HG02642 (cell line): ENCODE data around the gene MGAT4A.
"Not testable (repeated sequence)": the region's sequence is repeated elsewhere in the genome, so short reads cannot be mapped to it uniquely, and the experiment has no call there.

Experiments
- ATAC-seq: cut with Tn5 transposase; IDR thresholded peaks from one replicate; pipeline ENCODE4 v1.9.1; 2021; ENCODE audit warnings: mild to moderate bottlenecking; ENCODE audit not compliant: unreplicated experiment, poor library complexity

Gene MGAT4A

DNA sequence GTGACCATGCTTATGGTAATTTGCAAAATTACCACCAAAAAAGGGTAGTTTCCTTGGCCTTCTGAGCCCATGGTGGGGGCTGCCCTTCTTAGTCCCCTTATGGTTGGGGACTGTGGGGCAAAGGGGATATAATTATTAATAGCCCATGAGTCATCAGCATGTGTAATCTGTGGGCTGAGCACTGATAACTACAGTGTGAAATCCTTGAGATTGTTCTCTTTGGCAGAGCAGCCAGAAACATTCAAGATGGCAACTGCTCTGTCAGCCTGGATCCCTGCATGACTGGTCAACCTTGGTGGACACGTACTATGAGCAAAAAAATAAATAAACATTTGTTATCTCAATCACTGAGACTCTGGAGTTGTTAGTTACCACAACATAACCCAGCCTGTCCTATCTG lies 61.3 kb downstream of the MGAT4A start:
- ATAC-seq = no peak

DNA sequence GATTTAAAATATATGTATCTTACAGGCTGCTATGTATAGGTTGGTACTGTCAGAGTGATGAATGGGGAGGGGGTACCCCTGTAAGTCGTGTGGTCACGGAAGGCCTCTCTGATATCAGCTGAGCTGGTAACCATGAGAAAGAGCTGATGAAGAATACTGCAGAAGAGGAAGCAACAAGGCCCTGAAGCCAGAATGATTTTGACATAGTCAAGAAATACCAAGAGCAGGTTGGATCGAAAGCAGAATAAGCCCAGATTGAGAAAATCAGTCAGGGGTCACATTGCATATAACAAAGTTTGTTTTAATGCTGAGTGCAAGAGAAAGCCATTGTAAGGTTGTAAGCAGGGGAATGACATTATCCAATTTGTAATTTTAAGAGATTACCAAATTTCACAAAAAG lies 65.3 kb downstream of the MGAT4A start:
- ATAC-seq = no peak

DNA sequence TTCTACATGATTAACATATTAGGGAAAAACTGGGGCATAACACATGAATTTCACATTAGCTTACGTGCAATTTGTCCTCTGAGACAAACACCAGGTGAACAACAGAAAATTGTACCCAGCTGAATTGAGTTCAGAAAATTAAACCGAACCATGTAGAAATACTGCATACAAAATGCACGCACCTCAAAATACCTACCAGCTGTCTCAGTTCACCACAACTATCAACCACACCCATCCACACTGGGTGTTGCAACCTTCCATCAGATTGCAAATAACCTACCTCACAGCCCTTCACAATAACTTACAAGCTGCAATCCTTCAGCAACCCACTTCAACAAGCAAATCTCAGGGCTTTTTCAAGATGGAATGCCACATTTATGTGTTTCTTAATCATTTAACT lies 66.6 kb downstream of the MGAT4A start:
- no peak for ATAC-seq

DNA sequence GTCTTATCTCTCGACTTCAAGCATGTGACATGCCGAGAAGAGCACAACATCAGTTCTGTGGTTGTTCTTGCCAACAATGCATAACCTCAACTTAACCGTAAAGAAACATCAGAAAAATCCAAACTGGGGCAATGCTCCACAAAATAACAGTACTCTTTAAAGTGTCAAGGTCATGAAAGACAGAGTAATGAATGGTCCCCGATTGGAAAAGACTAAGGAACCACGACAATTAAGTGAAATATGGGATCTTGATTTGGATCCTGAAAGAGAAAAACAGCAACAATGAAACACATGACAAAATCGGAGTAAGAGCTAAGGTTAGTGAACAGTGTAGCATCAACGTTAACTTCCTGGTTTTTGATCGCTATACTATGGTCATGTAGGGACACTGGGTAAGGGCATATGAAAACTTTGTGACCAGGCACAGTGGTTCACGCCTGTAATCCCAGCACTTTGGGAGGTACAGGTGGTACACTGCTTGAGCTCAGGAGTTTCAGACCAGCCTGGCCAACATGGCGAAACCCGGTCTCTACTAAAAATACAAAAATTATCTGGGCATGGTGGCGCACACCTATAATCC lies 67.3 kb downstream of the MGAT4A start:
- ATAC-seq = no peak

DNA sequence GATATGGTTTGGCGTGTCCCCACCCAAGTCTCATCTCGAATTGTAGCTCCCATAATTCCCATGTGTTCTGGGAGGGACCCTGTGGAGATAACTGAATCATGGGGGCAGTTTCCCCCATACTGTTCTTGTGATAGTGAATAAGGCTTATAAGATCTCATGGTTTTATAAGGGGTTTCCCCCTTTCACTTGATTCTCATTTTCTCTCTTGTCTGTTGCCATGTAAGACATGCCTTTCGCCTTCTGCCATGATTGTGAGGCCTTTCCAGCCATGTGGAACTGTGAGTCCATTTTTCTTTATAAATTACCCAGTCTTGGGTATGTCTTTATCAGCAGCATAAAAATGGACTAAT lies 71.5 kb downstream of the MGAT4A start:
- not testable (repeated sequence) for ATAC-seq

DNA sequence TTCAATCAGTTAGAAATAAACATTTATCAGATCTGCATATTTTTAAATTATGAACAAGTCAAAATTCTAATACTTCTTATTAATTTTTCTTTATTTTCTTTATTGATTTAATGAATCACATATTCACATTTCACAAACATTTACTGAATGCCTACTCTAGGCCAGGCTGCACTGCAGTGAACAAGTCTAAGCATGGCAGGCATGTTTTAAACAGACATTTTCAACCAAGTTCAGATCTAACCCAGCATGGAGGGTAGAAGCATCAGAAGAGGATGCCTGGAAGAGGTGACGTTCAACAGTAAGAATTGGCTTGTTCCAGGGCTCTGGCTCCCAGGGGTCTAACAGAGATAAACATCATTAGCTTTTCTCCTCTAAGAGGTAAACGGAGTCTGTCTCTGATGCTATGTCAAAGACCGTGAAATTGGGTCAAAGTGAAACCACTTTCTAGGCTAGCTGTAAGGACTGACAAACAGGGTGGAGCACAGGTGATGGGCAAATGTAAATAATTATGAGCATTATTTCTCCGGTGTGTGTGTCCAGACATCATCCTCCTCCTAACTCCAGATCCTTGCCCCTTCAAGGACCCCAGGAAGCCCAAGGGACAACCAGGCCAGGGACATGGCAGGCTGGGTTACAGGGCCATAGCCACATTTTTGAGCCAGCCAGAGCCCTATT lies 72.0 kb downstream of the MGAT4A start:
- ATAC-seq = no peak

DNA sequence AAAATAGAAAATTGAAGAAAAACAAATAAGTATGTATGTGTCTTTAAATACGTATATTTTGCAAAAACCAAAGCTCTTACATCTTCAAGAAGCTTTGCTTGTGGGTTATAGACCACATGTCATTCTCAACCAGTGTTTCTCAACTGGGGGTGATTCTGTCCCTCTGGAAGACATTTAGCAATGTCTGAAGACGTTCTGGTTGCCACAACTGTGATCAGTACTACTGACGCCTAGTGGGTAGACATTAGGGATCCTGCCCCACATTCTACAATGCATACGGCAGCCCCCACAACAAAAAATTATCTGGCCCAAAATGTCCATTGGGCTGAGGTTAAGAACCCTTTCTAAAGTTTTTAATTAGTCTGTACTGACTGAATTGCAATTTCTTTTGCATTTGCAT lies 74.1 kb downstream of the MGAT4A start:
- ATAC-seq = no peak

DNA sequence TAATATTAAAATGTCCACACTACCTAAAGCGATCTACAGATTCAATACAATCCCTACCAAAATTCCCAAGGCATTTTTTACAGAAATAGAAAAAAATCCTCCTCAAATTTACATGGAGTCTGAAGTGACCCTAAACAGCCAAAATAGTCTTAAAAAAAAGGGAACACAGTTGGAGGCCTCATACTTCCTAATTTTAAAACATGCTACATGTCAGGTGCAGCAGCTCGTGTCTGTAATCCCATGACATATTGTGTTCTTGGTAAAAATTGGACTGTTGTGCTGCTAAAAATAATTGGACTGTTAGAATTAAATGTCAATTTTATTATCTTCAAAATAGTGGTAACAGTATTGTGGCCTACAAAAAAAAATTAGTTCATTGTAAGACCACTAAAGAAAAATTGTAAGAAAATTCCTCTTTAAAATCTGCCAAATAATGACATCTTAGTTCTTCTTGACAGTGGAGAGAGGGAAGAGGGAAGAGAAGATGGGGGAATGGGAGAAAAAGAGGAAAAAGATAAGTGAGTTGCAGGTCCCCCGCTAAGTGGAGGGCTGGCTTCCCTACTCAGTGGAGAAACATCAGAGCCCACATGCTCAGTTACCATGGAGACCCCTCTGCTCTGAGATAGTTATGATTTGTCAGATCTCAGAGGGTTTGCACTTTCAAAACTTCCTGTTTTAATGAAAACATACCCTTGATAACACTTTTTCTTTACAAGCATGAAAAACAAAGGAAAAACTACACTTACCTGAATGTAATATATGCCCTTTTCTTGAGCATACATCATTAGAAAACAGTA lies 76.0 kb downstream of the MGAT4A start:
- no peak for ATAC-seq

DNA sequence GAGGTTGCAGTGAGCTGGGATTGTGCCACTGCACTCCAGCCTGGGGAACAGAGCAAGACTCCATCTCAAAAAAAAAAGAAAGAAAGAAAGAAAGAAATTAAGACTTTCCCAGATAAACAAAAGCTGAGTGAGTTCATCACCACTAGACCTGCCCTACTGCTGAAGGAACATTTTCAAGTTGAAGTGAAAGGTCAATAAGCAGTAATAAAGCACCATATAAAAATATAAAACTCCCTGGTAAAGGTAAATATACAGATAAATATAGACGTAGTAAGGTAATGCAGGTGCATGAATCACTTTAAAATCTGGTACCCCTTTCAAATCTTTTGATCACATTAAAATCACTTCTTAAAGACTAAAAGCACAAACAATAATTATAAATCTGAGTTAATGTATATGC lies 79.9 kb downstream of the MGAT4A start:
- no peak for ATAC-seq

DNA sequence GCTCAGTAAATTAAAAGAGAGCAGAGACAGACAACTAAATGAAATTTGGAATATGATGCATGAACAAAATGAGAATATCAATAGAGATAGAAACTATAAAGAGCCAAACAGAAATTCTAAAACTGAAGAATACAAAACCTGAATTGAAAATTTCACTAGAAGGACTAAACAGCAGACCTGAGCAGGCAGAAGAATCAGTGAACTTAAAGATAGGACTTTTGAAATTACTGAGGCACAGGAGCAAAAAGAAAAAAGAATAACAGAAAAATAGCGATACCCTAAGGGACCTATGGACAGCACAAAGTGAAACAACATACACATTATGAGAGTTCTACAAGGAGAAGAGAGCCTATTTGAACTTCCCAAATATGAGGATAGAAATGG lies 80.9 kb downstream of the MGAT4A start:
- no peak for ATAC-seq

DNA sequence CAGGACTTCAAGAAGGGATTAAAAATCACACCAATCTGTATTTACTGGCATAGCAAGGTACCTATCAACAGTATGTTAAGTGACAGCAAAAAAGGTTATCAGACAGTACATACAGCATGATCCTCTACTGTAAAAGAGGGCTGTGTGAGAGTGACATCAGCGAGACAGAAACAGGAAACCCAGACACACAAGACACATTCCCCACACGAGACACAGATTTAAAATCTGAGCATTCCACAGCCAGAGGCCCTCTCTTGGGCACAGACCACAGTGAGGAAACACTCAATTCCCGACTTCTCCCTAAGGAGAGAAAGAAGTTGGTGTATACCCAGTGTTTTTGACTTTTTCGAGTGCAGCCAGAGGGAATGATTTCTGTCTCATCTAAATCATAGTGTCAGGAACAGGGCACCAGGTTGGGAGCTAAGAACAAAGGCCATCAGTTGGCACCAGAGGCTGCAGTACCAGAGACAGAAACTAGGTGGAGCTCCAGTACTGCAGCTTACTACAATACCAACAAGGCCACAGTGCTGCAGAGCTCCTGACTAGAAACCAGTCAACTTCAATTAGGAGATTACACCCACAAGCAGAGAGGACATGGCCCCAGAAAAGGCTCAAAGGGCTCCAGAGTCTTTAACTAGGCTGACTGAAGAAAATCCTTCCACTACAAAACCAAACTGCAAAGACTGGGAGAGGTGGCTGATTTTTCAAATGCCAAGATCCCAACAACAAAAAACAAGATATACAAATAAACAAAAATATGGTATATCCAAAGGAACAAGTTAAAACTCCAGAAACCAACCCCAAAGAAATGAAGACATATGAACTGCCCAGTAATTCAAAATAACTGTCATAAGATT lies 81.6 kb downstream of the MGAT4A start:
- peak; percentile 81 for ATAC-seq

DNA sequence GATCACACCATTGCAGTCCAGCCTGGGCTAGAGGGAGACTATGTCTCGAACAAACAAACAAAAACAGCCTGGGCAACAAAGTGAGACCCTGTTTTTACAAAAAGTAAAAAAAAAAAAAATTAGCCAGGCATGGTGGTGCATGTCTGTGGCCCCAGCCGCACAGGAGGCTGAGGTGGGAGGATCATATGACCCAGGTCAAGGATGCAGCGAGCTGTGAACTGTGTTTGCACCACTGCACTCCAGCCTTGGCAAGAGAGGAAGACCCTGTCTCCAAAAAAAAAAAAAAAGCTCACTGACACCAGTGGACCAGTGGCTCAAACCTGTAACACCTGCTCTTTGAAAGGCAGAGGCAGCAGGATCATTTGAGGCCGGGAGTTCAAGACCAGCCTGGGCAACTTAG lies 82.5 kb downstream of the MGAT4A start:
- no peak for ATAC-seq

DNA sequence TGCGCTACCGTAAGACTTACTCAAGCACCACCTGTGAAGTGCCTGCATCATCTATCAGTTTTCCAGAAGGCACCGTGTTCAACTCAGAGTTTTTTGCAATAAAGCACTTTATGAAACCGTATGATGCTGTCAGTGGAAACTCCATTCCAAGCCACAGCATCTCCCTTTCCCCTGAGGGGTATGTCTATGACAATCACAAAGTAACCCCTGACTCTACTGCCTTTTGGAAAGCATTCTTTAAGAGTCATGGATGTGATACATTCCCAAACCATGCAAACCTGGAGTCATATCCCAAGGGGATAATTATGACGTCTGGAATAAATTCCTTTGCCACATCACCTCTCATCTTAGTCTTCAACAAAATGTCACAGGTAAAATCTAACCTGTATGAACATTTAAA lies 83.3 kb downstream of the MGAT4A start:
- no peak for ATAC-seq

DNA sequence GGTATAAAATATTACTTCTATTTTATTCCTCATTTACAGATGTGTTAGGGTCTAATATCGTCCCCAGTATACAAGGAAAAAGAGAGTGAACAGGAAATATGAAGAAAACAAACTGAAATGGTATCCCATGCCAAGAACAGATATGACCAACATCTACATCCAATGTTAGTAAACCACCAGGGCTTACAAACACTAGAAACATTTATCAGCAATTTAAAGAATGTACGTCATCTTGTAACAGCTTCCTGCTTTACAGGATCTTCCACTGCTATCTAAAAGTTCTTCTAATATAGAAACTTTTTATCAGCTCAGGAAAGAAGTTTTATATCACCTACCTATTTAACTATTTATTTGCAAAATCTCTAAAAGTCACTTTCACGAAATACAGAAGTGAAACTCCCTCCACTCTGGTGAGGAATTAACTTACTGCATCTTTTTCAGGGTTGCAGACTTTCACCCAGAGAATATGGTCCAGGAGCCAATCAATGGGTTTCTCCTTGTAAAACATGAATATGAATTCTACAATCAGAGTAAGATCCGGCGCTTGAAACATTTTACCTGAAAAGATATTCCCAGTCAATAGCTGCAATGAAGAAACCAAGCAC lies 87.3 kb downstream of the MGAT4A start:
- no peak for ATAC-seq

DNA sequence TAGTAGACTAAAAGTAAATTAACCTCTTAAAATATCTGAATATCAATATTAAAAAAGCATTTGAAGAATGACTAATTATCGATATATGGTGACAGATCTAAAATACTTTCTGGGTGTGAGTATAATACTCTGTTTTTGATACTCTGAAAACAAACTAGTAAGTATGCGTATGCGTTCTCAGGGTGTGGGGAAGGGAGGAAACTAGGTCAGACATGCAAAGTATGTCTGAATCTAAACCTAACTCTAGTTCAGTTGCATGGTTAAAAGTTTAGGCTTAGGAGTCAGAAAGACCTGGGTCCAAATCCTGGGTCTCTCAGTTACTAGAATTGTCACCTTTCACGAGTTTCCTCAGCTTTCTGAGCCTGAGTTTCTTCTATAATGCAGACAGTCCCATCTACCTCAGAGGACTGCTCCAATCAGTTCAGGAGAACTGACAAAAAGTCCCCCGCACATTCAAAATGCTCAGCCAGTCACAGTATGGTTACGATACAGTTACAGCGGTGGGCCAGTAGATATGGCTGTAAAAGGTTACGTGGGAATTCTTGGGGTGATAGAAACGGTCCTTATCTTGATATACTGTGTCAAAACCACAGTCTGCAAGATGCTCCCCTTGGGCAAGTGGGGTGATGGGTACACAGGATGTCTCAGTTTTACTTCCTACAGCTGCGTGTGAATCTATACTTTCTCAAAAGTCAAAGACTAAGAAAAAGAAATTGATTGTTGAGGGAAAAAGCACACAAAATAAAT lies 93.4 kb downstream of the MGAT4A start:
- ATAC-seq = peak; percentile 59

DNA sequence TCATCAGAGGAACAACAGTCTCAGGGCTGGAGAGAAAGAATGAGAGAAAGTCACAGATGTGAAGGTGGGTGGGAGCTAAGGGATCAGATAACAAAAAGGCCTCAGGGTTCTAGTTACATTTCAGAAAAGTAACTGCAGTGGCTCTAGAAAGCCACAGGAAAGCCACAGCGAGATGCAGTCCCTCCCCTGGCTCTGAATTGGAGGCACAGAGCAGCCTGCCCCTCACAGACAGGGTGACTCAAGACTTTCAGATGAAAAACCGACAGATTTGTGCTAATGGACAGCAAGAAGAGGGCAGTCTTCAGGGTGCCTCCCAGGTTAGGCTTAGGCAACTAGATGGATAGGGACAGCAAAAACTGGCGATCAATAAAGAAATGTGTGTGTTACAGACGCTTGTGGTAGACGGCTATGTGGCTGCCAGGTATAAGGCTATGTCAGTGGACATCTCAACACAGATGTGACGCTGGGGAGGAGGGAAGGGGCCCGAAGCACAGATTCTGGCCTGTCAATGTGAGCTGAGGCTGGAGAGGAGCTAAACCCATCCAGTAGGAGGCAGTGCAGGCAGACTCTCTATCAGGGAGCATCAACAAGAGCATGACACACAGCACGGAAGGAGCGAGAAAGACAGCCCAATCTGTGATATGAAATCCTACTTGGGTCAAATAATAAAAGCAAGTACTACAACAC lies 96.4 kb downstream of the MGAT4A start:
- ATAC-seq = no peak

DNA sequence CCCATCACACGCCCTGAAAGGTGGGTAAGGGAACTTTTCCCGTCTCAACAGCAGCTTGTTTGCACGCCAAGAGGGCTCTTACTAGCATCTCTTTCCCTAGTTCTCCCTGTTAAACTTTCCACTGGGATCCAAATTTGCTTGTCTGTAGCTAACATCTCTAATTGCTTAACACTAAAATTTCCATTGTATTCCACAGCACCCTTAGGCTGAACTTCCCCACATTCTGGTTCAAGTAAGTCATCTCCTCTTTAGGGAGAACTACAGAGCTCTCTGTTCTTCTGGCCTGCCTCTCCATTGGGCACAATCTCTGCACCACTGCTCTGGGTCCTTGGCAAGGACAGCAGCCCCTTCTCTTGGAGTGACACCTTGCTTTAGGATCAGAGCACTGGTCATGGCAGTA lies 98.6 kb downstream of the MGAT4A start:
- no peak for ATAC-seq

DNA sequence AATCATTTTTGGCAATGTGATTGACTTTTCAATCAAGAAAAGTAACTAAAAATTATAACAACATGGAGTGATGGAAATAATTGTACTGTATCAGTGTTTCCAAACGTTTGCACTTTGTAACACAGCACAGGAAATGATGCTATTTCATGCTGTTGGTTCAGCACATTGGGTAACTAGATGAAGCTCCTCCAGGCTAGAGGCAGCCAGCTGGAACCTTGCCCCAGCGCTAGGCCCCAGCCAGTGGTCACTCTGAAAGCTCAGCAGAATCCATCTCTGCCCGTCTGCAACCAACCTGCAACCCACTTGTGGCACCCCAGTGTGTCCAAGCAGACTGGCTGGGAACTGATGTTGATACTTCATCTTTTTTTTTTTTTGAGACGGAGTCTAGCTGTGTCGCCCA lies 107.3 kb downstream of the MGAT4A start:
- no peak for ATAC-seq

DNA sequence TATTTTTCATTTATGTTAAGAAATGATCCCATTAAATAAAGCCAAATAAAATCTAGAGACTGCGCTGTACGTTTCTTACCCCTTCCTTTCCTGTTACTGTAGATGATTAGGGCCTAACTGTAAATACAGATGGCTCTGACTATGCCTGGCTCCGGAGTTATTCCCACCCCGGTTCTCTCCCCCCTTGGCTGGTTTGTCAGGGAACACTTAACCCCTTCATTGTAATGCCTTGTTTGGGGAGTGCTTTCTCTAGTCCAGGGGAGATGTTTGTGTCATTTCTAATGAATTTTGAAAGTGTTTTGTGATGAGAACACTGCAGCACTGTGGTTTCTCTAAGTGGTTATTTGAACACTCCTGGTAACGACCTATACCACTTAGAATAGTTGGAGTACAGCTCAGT lies 113.8 kb downstream of the MGAT4A start:
- ATAC-seq = no peak
